ENCODE data around the gene RBBP8NL.

Gene RBBP8NL

DNA sequence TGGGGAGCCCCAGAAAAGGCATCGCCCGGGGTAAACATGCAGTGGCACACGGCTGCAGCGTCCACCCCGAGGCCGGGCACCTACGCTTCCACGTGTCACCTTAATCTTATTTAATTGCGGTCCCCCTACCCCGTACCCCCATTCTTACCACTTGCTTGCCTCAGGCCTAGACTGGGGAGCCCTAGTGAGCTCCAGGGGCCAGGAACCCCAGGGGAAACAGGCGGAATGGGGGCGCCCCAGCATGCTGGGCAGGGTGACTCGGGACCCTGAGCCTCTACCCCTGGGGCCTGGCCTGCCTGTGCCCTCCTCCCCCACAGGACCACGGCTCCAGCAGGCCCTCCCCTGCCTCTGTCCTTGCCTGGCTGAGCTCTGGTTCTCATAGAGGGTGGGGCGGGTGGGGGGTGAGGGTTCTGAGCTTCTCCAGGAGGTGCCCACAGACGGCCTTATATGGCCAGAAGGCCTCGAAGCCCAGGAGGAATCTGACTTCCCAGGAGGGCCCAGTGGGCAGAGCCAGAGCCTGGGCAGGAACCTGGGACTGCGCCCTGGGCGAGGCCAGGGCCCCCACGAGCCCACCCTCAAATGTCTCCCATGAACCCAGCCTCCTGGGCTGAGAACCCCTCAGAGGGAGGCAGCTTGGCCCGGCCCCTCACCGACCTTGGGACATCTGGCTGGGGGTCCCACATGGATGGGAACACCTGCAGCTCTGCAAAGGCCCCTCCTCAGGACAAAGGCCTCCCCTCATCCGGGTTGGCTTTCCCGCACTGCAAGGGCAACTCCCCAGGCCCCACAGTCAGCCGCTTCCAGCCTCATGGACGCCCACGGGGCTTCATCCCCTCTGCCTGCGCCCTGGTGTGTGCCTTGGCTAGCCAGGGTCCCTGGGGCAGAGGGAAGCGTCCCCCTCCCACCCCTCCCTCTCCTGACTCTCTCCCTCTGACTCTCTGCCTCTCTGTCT lies 55.0 kb downstream of the RBBP8NL start:
- no peak for TF ChIP-seq POLR2A (IDR thresholded peaks at IDR 0.05; ENCODE audit: low read length)
- TF ChIP-seq GATA1 (IDR thresholded peaks at IDR 0.05; ENCODE audit: low read depth, low read length), result no peak
- DNase-seq, result no peak

- TF ChIP-seq GATA1 (IDR thresholded peaks at IDR 0.05; ENCODE audit: low read depth, low read length) (no peak), POLR2A (IDR thresholded peaks at IDR 0.05; ENCODE audit: low read length) (no peak)
Measured at GRCh38 chr20:62371588-62372041, 55.7 kb downstream of the RBBP8NL start.

DNA sequence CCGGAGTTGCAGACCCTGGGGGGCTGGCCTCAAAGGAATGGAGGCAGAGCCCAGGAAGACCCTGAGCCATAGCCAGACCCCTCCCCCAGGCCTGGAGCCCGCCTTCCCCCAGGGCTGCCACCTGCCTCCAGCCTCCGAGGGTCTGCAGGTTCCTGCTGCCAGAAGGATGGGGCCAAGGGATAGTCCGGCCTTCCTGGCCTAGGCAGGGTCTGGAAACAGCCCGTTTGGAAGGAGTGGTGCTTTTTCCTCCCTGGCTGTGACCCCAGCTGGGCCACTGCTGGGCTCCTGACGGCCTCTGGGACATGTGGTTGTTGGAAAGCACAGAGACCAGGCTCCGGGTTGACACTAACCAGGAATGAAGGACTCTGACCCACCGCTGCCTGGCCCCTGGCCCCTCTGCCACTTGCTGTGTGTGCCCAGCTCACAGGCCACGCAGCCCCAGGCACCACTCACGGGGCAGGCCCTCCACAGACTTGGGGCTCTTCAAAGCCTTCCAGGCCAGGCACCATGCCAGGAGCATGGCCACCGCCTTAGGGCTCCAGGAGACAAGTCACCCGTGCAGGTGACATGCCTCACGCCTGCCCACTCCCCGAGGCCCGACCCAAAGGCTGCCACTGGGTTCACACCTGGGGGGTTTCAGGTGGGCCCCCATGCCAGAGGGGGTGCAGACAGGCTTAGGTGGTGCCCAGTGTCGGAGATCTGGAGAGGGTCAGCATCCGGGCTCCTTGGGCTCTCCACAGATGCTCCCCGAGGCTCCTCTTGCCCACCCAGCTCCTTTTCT lies 56.3 kb downstream of the RBBP8NL start:
- DNase-seq, result no peak

More at GRCh38 chr20:62371588-62372041, 55.7 kb downstream of the RBBP8NL start:
- DNase-seq, result no peak

DNA sequence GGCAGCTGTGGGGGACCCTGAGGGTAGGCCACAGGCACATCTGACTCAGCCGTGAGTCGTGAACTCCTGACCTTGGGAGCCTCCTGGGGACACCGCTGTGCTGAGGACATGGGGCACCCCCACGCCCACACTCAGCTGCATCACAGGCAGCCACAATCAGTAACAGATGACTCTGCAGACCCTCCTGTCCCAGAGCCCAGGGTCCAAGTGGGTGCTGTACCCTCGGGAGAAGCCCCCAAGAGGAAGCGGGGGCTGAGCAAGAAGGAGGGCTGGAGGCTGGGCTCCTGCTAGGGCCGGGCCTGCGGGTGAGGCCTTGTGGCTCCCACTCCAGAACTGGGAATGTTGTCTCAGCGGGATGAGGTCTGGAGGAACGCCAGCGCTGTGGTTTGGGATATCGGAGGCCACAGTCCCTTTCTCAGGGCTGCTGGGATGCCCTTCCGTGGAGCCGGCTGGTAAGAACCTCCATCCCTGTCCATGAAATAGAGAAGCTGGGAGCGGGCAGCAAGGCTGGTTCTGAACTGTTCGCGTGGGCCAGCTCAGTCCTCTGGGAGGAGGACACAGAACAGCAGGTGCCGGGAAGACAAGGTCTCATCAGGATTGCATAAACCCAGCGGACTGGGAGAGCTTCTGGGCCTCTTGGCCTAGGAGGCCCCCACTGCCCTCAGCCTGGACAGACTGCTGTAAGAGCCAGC lies 57.1 kb downstream of the RBBP8NL start:
- TF ChIP-seq POLR2A (IDR thresholded peaks at IDR 0.05; ENCODE audit: low read length) (no peak), GATA1 (IDR thresholded peaks at IDR 0.05; ENCODE audit: low read depth, low read length) (no peak)
- DNase-seq, result peak in 1 of 2 experiments; percentile 35

More for the DNA sequence above, 56.3 kb downstream of the RBBP8NL start:
- TF ChIP-seq GATA1 (IDR thresholded peaks at IDR 0.05; ENCODE audit: low read depth, low read length) (no peak), POLR2A (IDR thresholded peaks at IDR 0.05; ENCODE audit: low read length) (no peak)

- TF ChIP-seq GATA1 (IDR thresholded peaks at IDR 0.05; ENCODE audit: low read depth, low read length) (no peak), POLR2A (IDR thresholded peaks at IDR 0.05; ENCODE audit: low read length) (no peak)
- no peak for DNase-seq
Measured at GRCh38 chr20:62369815-62370114, 57.6 kb downstream of the RBBP8NL start.

DNA sequence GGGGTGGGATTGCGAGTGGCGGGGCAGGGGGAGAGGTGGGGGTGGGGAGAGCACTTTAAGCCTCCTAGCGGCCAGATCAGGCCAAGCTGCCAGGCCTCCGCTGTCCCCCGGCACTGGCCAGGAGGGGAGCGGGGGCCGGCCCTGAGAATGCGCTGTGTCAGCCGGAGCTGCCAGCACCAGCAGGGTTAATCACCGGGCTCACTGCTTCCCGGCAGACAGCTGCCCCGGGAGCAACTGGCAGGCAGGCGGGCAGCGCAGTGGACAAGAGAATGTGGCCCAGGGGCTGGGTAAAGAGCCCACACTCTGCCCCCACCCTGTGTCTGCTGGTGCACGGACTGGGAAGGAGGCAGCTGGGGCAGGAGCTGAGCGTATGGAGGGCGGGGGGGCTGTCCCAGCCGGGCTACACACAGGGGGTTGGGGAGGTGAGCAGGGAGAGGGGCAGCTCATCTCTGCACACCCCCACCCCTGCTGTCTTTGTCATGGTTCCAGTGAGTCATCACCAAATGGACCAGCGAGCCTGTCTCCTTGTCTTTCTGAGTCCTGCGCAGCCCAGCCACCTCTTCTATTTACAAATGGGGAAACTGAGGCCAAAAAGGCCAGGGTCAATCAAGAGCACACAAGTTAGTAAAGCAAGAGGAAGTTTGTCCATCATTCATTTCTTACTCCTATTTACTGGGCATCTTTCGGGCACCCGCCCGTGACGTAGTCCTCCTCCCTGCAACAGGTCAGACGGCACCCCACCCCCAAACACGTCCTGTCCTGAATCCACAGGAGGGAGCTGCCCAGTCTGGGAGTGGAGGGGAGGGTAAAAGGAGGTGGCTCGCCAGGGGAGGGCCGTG lies 58.1 kb downstream of the RBBP8NL start:
- peak in 1 of 2 experiments; percentile 40 for DNase-seq
- TF ChIP-seq POLR2A (IDR thresholded peaks at IDR 0.05; ENCODE audit: low read length) (no peak), GATA1 (IDR thresholded peaks at IDR 0.05; ENCODE audit: low read depth, low read length) (no peak)

- DNase-seq, result no peak
- no peak for TF ChIP-seq GATA1 (IDR thresholded peaks at IDR 0.05; ENCODE audit: low read depth, low read length)
- no peak for TF ChIP-seq POLR2A (IDR thresholded peaks at IDR 0.05; ENCODE audit: low read length)
Measured at GRCh38 chr20:62368392-62368975, 58.9 kb downstream of the RBBP8NL start.

DNA sequence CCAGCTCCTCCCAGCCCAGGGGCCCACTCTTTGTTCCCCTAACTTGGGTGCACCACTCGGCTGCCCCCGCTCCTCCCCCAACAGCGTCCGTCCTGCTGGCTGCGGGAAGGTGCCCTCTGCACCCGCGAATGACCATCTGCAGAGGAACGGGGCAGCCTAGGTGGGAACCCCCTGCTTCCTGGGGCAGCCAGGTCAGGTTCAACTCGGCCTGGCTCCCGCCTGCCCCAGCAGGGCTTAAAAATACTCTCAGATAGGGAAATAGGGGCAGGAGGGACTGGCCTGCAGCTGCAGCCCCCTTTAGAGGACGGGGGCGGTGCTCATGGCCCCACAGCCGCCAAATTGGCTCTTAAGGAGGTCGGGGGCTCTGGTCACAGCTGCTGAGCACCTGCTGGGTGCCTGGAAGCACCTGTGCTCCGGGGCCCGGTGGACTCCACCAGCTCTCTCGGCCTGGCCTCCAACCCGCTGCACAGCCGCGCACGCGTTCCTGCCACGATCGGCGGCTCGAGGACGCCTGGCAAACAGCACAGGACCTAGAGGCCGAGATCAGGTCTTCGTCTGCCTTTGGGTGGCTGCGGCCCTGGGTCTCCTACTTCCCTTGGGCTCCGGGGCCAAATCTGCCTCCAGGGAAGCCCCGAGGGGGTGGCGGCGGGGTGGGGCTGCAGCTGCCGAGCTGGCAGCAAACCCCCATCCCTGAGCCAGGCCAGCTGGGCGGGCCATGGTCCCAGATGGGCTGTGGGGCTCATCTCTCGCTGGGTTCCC lies 59.5 kb downstream of the RBBP8NL start:
- DNase-seq, result peak; percentile 30 to 36
- no peak for TF ChIP-seq GATA1 (IDR thresholded peaks at IDR 0.05; ENCODE audit: low read depth, low read length)
- no peak for TF ChIP-seq POLR2A (IDR thresholded peaks at IDR 0.05; ENCODE audit: low read length)

- no peak for TF ChIP-seq POLR2A (IDR thresholded peaks at IDR 0.05; ENCODE audit: low read length)
- no peak for TF ChIP-seq GATA1 (IDR thresholded peaks at IDR 0.05; ENCODE audit: low read depth, low read length)
- peak; percentile 58 to 65 for DNase-seq
Measured at GRCh38 chr20:62367136-62367632, 60.2 kb downstream of the RBBP8NL start, which contains the start of gene LAMA5. Gene LAMA5 (minus strand): TSS chr20:62367312. CDS start chr20:62367245, 67 bp downstream.

DNA sequence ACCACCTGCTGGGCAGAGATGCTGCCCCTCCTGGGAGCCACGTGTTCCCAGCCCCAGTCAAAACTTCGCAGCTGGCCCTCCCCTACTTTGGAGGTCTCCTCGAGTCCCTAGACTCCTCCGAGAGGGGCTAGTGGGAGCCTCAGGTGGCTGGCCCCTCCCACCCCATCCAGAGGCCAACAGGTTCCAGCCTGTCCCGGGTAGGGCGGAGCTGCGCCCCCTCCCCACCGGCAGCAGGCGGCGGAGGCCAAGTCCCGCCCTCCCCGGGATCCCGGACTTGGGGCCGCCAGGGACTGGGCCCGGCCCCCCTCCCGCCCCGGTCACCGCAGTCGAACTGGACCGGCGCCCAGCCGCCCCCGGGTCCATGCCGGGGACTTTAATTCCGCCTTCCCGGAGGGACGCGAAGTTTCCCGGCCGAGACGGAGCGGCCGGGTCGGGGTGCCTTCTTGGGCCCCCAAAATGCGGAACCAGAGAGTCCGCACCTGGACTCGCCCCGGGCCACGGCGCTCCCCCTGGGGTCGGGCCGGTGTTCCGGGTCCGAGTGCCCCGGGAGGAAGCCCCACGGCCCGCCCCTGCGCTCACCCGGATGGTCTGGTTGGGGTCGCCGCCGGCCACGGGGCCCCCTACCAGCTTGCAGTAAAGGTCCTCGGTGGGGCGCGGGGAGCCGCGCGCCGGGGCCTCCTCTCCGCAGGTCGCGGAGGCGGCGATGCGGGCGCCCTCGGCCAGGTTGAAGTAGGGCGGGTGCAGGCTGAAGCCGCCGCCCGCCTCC lies 60.8 kb downstream of the RBBP8NL start:
- TF ChIP-seq GATA1 (IDR thresholded peaks at IDR 0.05; ENCODE audit: low read depth, low read length), result no peak
- TF ChIP-seq POLR2A (IDR thresholded peaks at IDR 0.05; ENCODE audit: low read length), result no peak
- DNase-seq, result no peak

DNA sequence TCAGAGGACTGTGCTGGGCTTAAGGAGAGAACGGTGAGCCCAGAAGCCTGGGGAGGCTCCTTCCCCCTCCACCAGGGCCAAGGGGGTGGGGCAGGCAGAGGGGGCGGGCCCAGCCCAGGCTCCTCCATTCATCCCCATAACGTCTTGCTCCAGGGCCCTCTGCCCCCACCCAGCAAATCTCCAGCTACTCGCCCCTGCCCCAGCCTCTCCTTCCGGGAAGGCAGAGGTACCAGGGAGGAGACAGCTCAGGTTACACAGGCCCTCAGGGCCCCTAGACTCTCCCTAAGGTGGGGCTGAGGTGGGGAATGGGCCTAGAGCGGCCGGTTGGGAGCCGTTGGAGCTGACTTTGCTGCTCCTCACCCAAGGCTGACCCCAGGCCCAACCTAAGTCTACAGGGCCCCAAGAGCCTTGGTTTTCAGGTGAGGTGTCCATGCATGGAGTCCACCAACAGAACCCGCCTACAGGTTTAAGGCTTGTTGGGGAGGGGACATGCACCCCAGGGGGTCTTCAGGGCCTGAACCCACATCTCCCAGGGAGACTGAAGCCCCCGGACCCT lies 61.4 kb downstream of the RBBP8NL start:
- DNase-seq, result peak in 1 of 2 experiments; percentile 24
- no peak for TF ChIP-seq POLR2A (IDR thresholded peaks at IDR 0.05; ENCODE audit: low read length)
